Smooth muscle cell (in vitro differentiated cells): ENCODE measurements around the gene APOA1. TPM values are rescaled to one million over a fixed set of nuclear protein-coding genes. Genes with fewer than 3 reads are reported as not detected.

Experiments used
- DNase-seq: peaks from one replicate; lab custom pipeline; 2025; ENCODE audit not compliant: unreplicated experiment; lab: John Stamatoyannopoulos, UW
- H2AFZ ChIP-seq: fragments of 200-600 bp; sonication (generic); 2 replicates; pipeline ENCODE4 v1.6.0; 2016; ENCODE audit warnings: antibody characterized with exemption, low read depth, mild to moderate bottlenecking
- H3F3A ChIP-seq: fragments of 200-600 bp; sonication (generic); 2 replicates; pipeline ENCODE4 v1.6.0; 2017; ENCODE audit warnings: antibody characterized with exemption, low read depth
- H3K27ac ChIP-seq: fragments of 200-600 bp; sonication (generic); 2 replicates; pipeline ENCODE4 v1.5.1; 2016; ENCODE audit warnings: low read depth, mild to moderate bottlenecking
- H3K27me3 ChIP-seq: fragments of 200-600 bp; sonication (generic); 2 replicates; pipeline ENCODE4 v1.6.1; 2016; ENCODE audit warnings: low read depth, mild to moderate bottlenecking
- H3K36me3 ChIP-seq: fragments of 200-600 bp; sonication (generic); 2 replicates; pipeline ENCODE4 v1.5.1; 2016; ENCODE audit warnings: low read depth
- H3K4me1 ChIP-seq: fragments of 200-600 bp; sonication (generic); 2 replicates; pipeline ENCODE4 v1.5.1; 2016; ENCODE audit warnings: low read depth
- H3K4me2 ChIP-seq: fragments of 200-600 bp; sonication (generic); 2 replicates; pipeline ENCODE4 v1.6.0; 2016; ENCODE audit warnings: mild to moderate bottlenecking
- H3K4me3 ChIP-seq: fragments of 200-600 bp; sonication (generic); 2 replicates; pipeline ENCODE4 v1.5.1; 2016; ENCODE audit warnings: mild to moderate bottlenecking
- H3K79me2 ChIP-seq: fragments of 200-600 bp; sonication (generic); 2 replicates; pipeline ENCODE4 v1.6.0; 2016; ENCODE audit warnings: low read depth, mild to moderate bottlenecking
- H3K9ac ChIP-seq: fragments of 200-600 bp; sonication (generic); 2 replicates; pipeline ENCODE4 v1.6.0; 2016; ENCODE audit warnings: low read depth
- H3K9me3 ChIP-seq: fragments of 200-600 bp; sonication (generic); replicated peaks from 2 replicates; pipeline ENCODE4 v1.5.1; 2016; ENCODE audit warnings: low read depth
- H4K20me1 ChIP-seq: fragments of 200-600 bp; sonication (generic); 2 replicates; pipeline ENCODE4 v1.6.0; 2016; ENCODE audit warnings: low read depth
- WGBS: methylation state at CpG from one replicate; pipeline ENCODE4 v1.1.7; 2016; ENCODE audit warnings: low lambda C conversion rate; 5-methylcytosine and 5-hydroxymethylcytosine counted together
- polyA plus RNA-seq: library from polyadenylated mRNA; unstranded; fragments of >200 nt; fragmentation: Nextera tagmentation; extraction: Ambion mirVana; gene quantifications from 2 replicates; pipeline ENCODE4 v1.2.1, GENCODE V29; 2016
- total RNA-seq: library from RNA; depleted of rRNA; stranded (reverse); fragments of >200 nt; gene quantifications from 2 replicates; pipeline ENCODE4 v1.2.3, GENCODE V29; 2014
- TF ChIP-seq, protein P1 (sequence below): fragments of 200-600 bp; sonication (generic); IDR thresholded peaks from 2 replicates; pipeline ENCODE4 v1.5.1; 2017; ENCODE audit warnings: borderline replicate concordance, mild to moderate bottlenecking, antibody characterized with exemption; ENCODE audit not compliant: insufficient read depth, poor library complexity, severe bottlenecking

APOA1 gene
- total and polyA plus RNA-seq, 2 experiments from 2014 or later, result 2.5 to 3.2 TPM

DNA sequence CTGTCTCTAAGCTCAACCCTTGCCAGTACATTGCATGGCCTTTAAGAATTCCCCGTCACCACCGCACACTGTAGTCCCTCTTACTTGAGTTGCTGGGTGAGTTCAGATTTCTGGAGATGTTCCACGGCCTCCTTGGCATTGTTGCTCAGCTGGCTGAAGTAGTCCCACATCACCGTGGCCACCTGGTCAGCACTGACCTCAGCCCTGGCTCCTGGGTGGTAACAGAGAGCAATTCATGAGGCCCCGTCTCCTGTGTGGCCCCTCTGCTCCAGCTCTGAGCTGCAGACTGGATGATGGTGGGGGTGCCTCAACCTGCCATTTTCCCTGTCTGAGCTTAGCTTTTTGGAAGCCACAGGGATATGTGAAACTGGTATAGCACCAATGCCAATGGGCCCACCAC, 14.8 kb downstream of the APOA1 start:
- no peak overlapping the region for H3K27ac ChIP-seq

DNA sequence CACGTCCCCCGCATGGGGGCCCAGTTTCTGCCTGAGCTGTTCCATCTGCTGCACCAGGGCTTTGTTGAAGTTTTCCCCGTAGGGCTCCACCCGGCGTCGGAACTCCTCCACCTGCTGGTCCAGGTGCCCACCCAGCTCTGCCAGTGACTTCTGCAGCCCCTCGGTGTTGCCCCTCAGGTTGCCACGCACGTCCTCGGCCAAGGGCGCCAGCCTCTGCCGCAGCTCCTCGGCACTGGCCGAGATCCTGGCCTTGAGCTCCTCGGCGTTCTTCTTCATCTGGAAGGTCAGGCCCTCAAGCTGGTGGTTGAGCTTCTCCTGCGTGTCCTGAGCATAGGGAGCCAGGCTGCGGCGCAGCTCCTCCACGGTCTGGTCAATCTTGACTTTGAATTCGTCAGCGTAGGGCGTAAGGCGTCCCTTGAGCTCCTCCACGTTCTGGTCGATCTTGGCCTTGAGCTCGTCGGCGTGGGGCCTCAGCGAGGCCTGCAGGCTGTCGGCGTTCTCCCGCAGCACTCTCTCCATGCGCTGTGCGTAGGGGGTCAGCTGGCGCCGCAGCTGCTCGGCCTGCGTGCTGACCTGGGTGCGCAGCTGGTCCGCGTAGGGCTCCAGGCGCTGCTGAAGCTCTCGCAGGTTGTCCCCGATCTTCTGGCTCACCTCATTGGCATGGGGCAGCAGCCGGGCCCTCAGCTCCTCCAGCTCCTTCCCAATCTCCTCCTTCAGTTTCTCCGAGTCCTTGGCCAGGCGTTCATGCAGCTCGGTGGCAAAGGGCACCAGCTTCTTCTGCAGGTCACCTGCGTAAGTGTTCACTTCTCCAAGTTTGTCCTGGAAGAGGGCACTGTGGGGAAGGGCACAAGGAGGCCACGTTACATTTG, 16.1 kb downstream of the APOA1 start:
- H2AFZ ChIP-seq, result no peak overlapping the region
- no peak overlapping the region for H3K27ac ChIP-seq
- no peak overlapping the region for H3K9ac ChIP-seq
- H3K27me3 ChIP-seq, result no peaks in the 10 kb centered on the region
- H3K4me1 ChIP-seq, result no peaks in the 10 kb centered on the region
- no peak overlapping the region for H3K4me3 ChIP-seq
- no peaks in the 10 kb centered on the region for H4K20me1 ChIP-seq
- H3K79me2 ChIP-seq, result no peaks in the 10 kb centered on the region
- H3K4me2 ChIP-seq, result no peak overlapping the region
- H3K9me3 ChIP-seq, result no peaks in the 10 kb centered on the region
- WGBS, result 95% methylated on average over 51 of the region's 51 CpGs
- H3K36me3 ChIP-seq, result no peaks in the 10 kb centered on the region
- H3F3A ChIP-seq, result no peaks in the 10 kb centered on the region
- TF ChIP-seq, protein P1, sequence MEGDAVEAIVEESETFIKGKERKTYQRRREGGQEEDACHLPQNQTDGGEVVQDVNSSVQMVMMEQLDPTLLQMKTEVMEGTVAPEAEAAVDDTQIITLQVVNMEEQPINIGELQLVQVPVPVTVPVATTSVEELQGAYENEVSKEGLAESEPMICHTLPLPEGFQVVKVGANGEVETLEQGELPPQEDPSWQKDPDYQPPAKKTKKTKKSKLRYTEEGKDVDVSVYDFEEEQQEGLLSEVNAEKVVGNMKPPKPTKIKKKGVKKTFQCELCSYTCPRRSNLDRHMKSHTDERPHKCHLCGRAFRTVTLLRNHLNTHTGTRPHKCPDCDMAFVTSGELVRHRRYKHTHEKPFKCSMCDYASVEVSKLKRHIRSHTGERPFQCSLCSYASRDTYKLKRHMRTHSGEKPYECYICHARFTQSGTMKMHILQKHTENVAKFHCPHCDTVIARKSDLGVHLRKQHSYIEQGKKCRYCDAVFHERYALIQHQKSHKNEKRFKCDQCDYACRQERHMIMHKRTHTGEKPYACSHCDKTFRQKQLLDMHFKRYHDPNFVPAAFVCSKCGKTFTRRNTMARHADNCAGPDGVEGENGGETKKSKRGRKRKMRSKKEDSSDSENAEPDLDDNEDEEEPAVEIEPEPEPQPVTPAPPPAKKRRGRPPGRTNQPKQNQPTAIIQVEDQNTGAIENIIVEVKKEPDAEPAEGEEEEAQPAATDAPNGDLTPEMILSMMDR, result no peak
- DNase-seq, result no peak

More for the DNA sequence above, 14.8 kb downstream of the APOA1 start:
- H2AFZ ChIP-seq, result no peak overlapping the region
- WGBS, result 75% methylated on average over 5 of the region's 5 CpGs
- H3K4me1 ChIP-seq, result no peaks in the 10 kb centered on the region
- H4K20me1 ChIP-seq, result no peaks in the 10 kb centered on the region
- no peak overlapping the region for H3K4me2 ChIP-seq
- H3F3A ChIP-seq, result no peaks in the 10 kb centered on the region
- no peak overlapping the region for H3K9ac ChIP-seq
- H3K36me3 ChIP-seq, result no peaks in the 10 kb centered on the region
- TF ChIP-seq, protein P1, result no peak
- no peak overlapping the region for H3K4me3 ChIP-seq
- no peaks in the 10 kb centered on the region for H3K27me3 ChIP-seq
- no peaks in the 10 kb centered on the region for H3K9me3 ChIP-seq
- no peak for DNase-seq
- no peaks in the 10 kb centered on the region for H3K79me2 ChIP-seq

DNA sequence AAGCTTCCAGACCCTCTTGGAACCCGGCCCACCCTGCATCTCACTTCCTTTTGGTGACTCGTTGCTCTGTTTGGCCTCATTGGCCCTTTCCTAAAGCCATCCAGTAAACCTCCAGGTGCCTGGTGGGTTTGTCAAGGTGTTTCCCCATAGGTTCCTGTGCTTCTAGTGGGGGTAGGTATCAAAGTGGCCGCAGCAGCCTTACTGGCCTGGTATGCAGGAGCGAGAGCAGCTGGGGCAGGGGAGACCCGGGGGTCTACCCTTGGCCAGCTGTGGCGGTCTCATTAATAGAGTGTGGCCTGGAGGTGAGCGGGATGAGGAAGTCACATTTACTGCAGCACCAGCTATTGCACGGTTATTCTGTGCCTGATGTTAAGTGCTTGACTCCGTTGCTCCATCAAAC, 18.4 kb downstream of the APOA1 start:
- Histone ChIP-seq H3K9ac (no peak overlapping the region), H4K20me1 (no peaks in the 10 kb centered on the region), H3F3A (no peaks in the 10 kb centered on the region), H3K79me2 (no peaks in the 10 kb centered on the region), H3K4me3 (no peak overlapping the region), H3K4me1 (no peaks in the 10 kb centered on the region), H3K4me2 (no peak overlapping the region), H3K36me3 (no peaks in the 10 kb centered on the region), H2AFZ (no peak overlapping the region), H3K27ac (no peak overlapping the region), H3K9me3 (no peaks in the 10 kb centered on the region), H3K27me3 (no peaks in the 10 kb centered on the region)
- TF ChIP-seq, protein P1, result no peak
- 90% methylated on average over 9 of the region's 9 CpGs for WGBS
- DNase-seq, result no peak

DNA sequence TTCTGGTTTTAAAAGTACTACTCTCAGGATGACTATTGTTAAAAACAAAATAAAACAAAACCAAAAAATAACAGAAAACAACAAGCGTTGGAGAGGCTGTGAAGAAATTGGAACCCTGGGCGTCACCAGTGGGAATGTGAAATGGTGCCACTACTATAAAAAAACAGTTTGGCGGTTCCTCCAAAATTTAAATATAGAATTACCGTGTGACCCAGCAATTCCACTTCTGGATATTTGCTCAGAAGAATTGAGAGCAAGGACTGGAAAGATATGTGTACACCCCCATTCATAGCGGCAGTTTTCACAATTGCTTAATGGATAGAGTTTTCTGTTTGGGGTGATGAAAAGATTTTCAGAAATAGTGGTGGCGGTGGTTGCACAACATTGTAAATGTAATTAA, 22.9 kb downstream of the APOA1 start:
- DNase-seq, result no peak
- no peak overlapping the region for H3K4me2 ChIP-seq
- H3F3A ChIP-seq, result no peaks in the 10 kb centered on the region
- TF ChIP-seq, protein P1, result no peak
- 85% methylated on average over 6 of the region's 6 CpGs for WGBS
- no peaks in the 10 kb centered on the region for H3K4me1 ChIP-seq
- no peaks in the 10 kb centered on the region for H3K79me2 ChIP-seq
- H3K9me3 ChIP-seq, result no peaks in the 10 kb centered on the region
- no peaks in the 10 kb centered on the region for H4K20me1 ChIP-seq
- no peaks in the 10 kb centered on the region for H3K27me3 ChIP-seq
- no peak overlapping the region for H2AFZ ChIP-seq
- no peak overlapping the region for H3K9ac ChIP-seq
- no peak overlapping the region for H3K27ac ChIP-seq
- no peaks in the 10 kb centered on the region for H3K36me3 ChIP-seq
- H3K4me3 ChIP-seq, result no peak overlapping the region
